Effector CD4-positive, alpha-beta T cell (primary cell): ENCODE data around the gene SERPINA3. TPM values are rescaled to one million over a fixed set of nuclear protein-coding genes. Genes with fewer than 3 reads are reported as not detected.
"Not testable (repeated sequence)": the region's sequence is repeated elsewhere in the genome, so short reads cannot be mapped to it uniquely, and the experiment has no call there.

Experiments used
- DNase-seq: peaks from one replicate; pipeline ENCODE4 v3.0.0-alpha.2; 2020
- total RNA-seq: gene quantifications from one replicate; lab custom pipeline; 2026; lab: John Stamatoyannopoulos, UW

Gene SERPINA3
- not detected for total RNA-seq

DNA sequence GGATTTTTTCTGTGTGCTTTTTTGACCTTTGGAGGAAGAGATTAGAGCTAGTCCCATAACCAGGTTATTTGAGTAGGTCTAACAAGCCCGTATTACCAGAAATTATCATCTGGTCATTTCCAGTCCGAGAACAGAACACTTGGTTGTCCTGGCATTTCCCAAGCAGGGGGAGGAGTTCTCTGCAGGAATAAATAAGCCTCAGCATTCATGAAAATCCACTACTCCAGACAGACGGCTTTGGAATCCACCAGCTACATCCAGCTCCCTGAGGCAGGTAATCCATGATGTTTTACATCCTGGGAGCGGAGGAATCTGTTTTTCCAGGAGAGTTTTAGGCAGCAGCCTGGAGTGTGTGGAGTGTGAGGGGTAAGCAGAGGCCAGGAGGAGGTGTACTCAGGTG, at the start of gene SERPINA3:
Gene SERPINA3, plus strand, starts transcription at position 218 of the 400 bp plus-strand sequence. CDS start 2,051 bp downstream, outside the sequence.
- DNase-seq, result no peak

GRCh38 chr14:94562941-94563883, 49.0 kb upstream of the SERPINA3 start:
- DNase-seq, result no peak

DNA sequence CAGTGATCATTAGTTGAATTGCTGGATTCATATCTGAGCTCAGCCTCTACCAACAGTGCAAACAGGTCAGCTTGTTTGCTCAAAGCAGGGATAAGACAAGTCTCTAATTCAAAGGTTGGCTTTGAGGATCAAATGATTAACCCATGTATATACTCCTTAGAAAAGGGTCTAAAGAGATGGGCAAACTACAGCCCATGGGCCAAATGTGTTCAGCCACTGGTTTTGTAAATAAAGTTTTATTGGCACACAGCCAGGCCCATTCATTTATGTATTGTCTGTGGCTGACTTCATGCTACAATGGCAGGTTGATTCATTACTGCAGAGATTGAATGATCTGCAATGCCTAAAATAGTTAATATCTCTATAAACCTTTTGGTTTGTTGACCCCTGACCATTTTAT, 47.8 kb upstream of the SERPINA3 start:
- no peak for DNase-seq

DNA sequence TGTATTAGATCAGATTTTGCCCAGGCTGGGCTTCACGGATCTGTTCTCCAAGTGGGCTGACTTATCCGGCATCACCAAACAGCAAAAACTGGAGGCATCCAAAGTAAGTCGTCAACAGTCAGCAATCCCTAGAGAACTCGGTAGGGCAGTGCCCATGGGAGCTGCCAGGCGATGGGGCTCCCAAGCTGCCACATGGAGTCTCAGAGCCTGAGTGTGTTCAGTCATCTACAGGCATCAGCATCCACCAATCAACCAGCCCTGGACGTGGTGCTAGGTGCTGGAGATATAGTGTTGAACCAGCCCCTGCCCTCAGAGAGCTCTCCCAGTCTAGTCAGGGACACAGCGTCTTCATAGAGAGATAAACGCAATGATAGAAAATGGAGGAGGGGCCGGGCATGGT, 44.0 kb upstream of the SERPINA3 start:
- no peak for DNase-seq

DNA sequence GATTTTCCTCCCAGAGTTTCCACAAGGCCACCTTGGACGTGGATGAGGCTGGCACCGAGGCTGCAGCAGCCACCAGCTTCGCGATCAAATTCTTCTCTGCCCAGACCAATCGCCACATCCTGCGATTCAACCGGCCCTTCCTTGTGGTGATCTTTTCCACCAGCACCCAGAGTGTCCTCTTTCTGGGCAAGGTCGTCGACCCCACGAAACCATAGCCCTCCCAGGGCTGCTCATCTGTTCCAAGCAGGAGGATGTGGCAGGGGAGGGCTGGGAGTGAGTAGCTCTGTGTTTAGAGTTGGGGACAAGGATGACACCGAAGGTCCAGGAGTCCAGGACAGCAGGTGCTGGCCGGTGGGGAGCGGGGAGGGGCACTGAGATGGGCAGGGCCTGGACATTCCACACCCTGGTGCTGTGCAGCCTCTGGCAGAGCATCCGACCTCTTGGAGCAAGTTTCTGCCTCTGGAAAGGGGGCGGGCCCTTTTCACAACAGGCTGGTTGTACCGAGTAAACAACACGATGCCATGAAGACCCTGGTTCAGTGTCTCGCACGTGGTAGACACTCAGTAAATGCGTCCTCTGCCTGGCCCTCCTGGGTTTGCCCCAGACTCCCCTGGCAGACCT, 42.7 kb upstream of the SERPINA3 start:
- no peak for DNase-seq

GRCh38 chr14:94570002-94570400, 42.2 kb upstream of the SERPINA3 start:
- no peak for DNase-seq

GRCh38 chr14:94570440-94570839, 41.8 kb upstream of the SERPINA3 start:
- DNase-seq, result no peak

GRCh38 chr14:94571395-94571794, 40.8 kb upstream of the SERPINA3 start:
- DNase-seq, result no peak

- no peak for DNase-seq
These were observed 40.2 kb upstream of the SERPINA3 start for GRCh38 chr14:94571950-94572349.

- DNase-seq, result no peak
These were observed 39.4 kb upstream of the SERPINA3 start for GRCh38 chr14:94572637-94573303.

DNA sequence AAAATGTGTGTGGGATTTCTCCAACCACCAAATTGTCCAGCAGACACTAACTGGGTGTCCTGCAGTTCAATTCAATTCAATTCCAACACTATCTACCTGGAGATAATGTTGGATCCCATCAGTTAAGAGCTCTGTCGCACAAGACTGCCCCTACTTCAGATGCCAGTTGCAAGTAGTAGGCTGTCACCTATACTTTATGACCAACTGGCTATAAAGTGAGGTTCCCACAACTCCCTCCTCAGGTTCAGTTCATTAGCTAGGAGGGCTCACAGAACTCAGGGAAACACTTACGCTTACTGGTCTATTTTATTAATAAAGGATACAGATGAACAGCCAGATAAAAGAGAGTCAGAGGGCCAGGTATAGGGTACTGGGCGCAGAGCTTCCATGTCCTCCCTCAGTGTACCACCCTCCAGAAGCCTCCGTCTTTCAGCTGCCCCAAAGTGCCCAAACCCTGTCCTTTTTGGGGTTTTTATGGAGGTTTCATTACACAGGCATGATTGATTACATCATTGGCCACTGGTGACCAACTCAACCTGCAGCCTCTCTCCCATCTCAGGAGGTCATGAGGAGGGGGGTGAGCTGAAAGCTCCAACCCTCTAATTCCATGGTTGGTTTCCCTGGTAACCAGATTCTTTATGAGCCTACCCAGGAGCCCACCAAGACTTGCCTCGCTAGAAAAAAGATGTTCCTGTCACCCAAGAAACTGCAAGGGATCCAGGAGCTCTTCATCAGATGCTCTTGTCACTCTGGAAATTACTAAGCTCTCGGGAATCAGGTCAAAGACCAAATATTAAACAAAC, 38.5 kb upstream of the SERPINA3 start:
- no peak for DNase-seq

DNA sequence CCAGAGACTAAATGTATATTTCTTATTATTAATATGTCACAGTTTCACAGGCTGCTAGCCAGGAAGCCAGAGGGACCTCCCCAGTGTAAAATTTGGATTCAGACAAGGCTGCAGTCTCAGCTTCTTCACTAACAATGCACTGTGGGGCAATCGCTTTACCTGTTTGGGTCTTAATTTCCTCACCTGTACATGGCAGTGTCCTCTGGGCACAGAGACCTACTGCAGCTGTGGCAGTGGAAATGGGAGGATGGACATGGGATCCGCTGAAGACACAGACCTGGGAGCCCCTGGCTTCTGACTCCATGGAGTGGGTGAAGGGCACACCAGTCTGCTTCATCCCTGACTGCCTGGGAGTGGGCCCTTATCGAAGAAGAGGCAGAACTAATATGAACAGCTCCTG, 37.9 kb upstream of the SERPINA3 start:
- DNase-seq, result no peak

DNA sequence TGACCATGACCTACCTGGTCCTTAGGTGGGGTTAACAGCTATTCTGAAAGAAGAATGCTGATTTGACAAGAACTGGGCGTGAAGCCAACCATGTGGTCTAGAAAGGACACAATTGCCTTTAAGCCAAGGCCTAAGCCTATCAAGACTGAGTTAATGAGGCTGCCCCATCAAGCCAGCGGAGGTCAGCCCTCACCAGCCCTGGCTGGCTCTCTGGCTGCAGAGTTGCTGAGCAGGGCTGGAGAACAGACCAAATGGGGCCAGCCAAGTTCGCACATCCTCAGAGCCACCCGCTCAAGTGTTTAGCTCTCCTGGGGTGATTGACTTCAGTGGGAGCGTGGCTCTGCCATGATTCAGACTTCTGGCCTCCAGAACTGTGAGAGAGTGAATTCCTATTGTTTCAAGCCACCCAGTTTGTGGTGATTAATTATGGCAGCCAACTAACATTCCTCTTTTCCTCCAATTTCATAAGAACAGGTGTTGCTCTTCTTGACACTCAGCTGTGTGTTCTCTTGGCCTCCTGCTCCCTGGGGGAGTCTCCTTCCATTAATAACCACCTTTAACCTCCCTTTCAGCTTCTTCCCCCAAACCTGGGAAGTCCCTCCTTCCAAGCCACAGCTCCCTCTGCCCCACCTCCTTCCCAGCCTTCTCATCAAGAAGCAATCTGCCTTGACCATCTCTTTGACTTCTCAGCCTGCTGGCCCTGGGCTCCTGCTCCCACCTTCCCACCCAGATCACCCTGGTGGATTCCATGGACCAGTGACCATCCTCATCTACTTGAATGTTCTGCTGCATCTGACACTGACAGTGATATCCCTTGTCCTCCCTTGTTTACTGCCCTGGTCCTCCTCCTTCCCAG, 36.2 kb upstream of the SERPINA3 start:
- no peak for DNase-seq

DNA sequence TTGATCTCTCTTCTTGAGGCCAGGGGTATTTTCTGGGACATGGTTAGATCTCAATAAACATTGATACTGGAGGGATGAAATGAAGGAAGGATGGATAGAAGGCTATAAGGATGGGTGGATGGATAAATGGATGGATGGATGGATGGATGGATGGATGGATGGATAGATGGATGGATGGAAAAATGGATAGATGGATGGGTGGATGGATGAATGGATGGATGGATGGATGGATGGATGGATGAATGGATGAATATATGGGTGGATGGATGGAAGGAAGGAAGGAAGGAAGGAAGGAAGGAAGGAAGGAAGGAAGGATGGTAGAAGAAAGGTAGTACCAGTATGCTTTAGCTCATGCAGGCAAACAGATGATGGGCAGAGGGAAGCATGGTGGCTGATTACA, 34.7 kb upstream of the SERPINA3 start:
- not testable (repeated sequence) for DNase-seq

- DNase-seq, result no peak
These were observed 33.5 kb upstream of the SERPINA3 start for GRCh38 chr14:94578712-94579111.

- no peak for DNase-seq
These were observed 30.8 kb upstream of the SERPINA3 start, which contains the start of gene SERPINA5 for GRCh38 chr14:94581127-94581999. TSS of gene SERPINA5 (plus strand) at chr14:94581426. CDS start at chr14:94587363, 5,937 bp downstream.

- DNase-seq, result no peak
These were observed 29.9 kb upstream of the SERPINA3 start for GRCh38 chr14:94582199-94582750.

DNA sequence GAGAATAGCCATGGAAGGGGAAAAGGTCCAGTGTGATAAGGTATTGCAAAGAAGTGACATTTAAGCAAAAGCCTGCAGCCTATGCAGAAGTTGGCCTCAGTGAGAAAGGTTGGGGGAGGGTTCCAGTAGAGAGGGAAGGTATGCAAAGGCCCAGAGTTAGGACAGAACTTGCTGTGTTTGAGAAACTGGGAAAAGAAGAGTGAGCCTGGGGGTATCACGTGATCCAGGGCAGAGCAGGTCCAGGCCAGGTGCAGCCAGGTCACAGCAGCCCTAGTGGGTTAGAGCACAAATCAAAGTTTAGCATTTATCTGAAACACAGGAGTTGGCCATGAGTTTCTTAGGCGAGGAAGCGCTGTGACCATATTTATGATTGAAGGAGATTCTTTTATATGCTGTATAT, 29.3 kb upstream of the SERPINA3 start:
- DNase-seq, result no peak

GRCh38 chr14:94583557-94583956, 28.6 kb upstream of the SERPINA3 start:
- no peak for DNase-seq
